Measurements from ENCODE around the gene PCDHGA7. TPM values are rescaled to one million over a fixed set of nuclear protein-coding genes. Genes with fewer than 3 reads are reported as not detected.
"Not testable (repeated sequence)": the region's sequence is repeated elsewhere in the genome, so short reads cannot be mapped to it uniquely, and the experiment has no call there.

The PCDHGA7 gene
- total RNA-seq, 6 experiments from 2014 or later: 0.37 to 0.99 (median 0.76) TPM

GRCh38 chr5:141343242-141343952 is 39.1 kb upstream of the PCDHGA7 start, which contains the start of gene PCDHGA3:
Gene PCDHGA3, plus strand, starts transcription at chr5:141343829. Its CDS starts 205 bp downstream, at chr5:141344034.
- no peak for DNase-seq
- 15% methylated on average over 9 of the region's 9 CpGs for WGBS (ENCODE audit: insufficient coverage, low coverage, low lambda C conversion rate, missing lambda C conversion rate)
- intact Hi-C loops (cut with DNase I): no loop called here

GRCh38 chr5:141343953-141344463 is 38.5 kb upstream of the PCDHGA7 start:
- ATAC-seq: no peak
- peaks cover 0 to 4% (median 0%) of the 10 kb centered on the region in 4 donors for H3K9me3 ChIP-seq
- H3K27ac ChIP-seq: no peak overlapping the region
- TF ChIP-seq POLR2A (IDR thresholded peaks at IDR 0.05) (no peak), CTCF (IDR thresholded peaks at IDR 0.05) (peak in 1 of 4 donors; percentile 2)
- intact Hi-C loops (cut with DNase I): no loop called here
- H3K4me1 ChIP-seq: no peaks in the 10 kb centered on the region
- no peaks in the 10 kb centered on the region for H3K36me3 ChIP-seq
- no peaks in the 10 kb centered on the region for H3K27me3 ChIP-seq
- peak overlapping the region in 2 of 3 donors; percentile 18 to 24 for H3K4me3 ChIP-seq
- 23% methylated on average over 13 of the region's 31 CpGs for WGBS (ENCODE audit: insufficient coverage, low coverage, low lambda C conversion rate, missing lambda C conversion rate)
- DNase-seq: no peak

More at GRCh38 chr5:141343242-141343952, 39.1 kb upstream of the PCDHGA7 start, which contains the start of gene PCDHGA3:
- TF ChIP-seq POLR2A (IDR thresholded peaks at IDR 0.05) (no peak), CTCF (IDR thresholded peaks at IDR 0.05) (peak in 3 of 4 donors; percentile 13 to 22 (median 22))
- peak in 2 of 4 donors; percentile 41 to 43 for ATAC-seq
- Histone ChIP-seq H3K4me3 (peak within 1 kb of the TSS in 2 of 3 donors; percentile 18 to 24), H3K4me1 (no peaks in the 10 kb centered on the region), H3K27ac (no peak within 1 kb of the TSS), H3K9me3 (peaks cover 0 to 4% (median 0%) of the 10 kb centered on the region in 4 donors), H3K27me3 (no peaks in the 10 kb centered on the region), H3K36me3 (no peaks in the 10 kb centered on the region)

- Histone ChIP-seq H3K4me1 (no peaks in the 10 kb centered on the region), H3K9me3 (peaks cover 0 to 4% (median 0%) of the 10 kb centered on the region in 4 donors), H3K27ac (no peak overlapping the region), H3K27me3 (no peaks in the 10 kb centered on the region), H3K4me3 (no peak overlapping the region), H3K36me3 (no peaks in the 10 kb centered on the region)
- TF ChIP-seq POLR2A (IDR thresholded peaks at IDR 0.05) (no peak), CTCF (IDR thresholded peaks at IDR 0.05) (no peak)
- 54% methylated on average over 8 of the region's 20 CpGs for WGBS (ENCODE audit: insufficient coverage, low coverage, low lambda C conversion rate, missing lambda C conversion rate)
- intact Hi-C loops (cut with DNase I): no loop called here
- ATAC-seq: no peak
- peak in 1 of 3 donors; percentile 31 for DNase-seq
Observed at GRCh38 chr5:141345327-141345726, 37.2 kb upstream of the PCDHGA7 start.

GRCh38 chr5:141346017-141346416 is 36.5 kb upstream of the PCDHGA7 start:
- H3K4me3 ChIP-seq; H3K27ac ChIP-seq; H3K27me3 ChIP-seq; intact Hi-C loops (cut with DNase I); H3K9me3 ChIP-seq; DNase-seq; ATAC-seq; H3K4me1 ChIP-seq; H3K36me3 ChIP-seq: not testable (repeated sequence)
- 41% methylated on average over 8 of the region's 35 CpGs for WGBS (ENCODE audit: insufficient coverage, low coverage, low lambda C conversion rate, missing lambda C conversion rate)

Data from right lobe of liver (tissue), 6 donors.